Lung microvascular endothelial cell (primary cell): ENCODE measurements around the gene CSAD. TPM values are rescaled to one million over a fixed set of nuclear protein-coding genes. Genes with fewer than 3 reads are reported as not detected.
A peak's percentile ranks its signal among the peaks of the same experiment; 100 is the strongest.
"Not testable (repeated sequence)": the region's sequence is repeated elsewhere in the genome, so short reads cannot be mapped to it uniquely, and the experiment has no call there.

Experiments used
- DNase-seq, 2 donors: peaks; one replicate each; pipeline versions ENCODE4 v3.0.0 to v3.0.0-alpha.2; 2010; ENCODE audit warnings: low read depth in 2 of 2
- total RNA-seq: library from RNA; depleted of rRNA; stranded (reverse); fragments of >200 nt; gene quantifications from 2 replicates; pipeline ENCODE4 v1.2.1, GENCODE V29; 2014

Gene CSAD
- total RNA-seq, 1 donor from 2014 or later: 6.0 TPM

GRCh38 chr12:53180931-53181645, 363 bp upstream of the CSAD start:
- DNase-seq: peak; percentile 86 to 91

- no peak for DNase-seq
These were observed 972 bp downstream of the CSAD start for GRCh38 chr12:53179687-53180219.

- not testable (repeated sequence) for DNase-seq
These were observed 1.9 kb downstream of the CSAD start for GRCh38 chr12:53178803-53179202.

GRCh38 chr12:53177447-53177846, 3.3 kb downstream of the CSAD start:
- DNase-seq: not testable (repeated sequence)

GRCh38 chr12:53176750-53177149, 4.0 kb downstream of the CSAD start:
- DNase-seq: no peak

- peak in 1 of 2 donors; percentile 44 for DNase-seq
These were observed 5.7 kb downstream of the CSAD start for GRCh38 chr12:53174881-53175491.

GRCh38 chr12:53173085-53173715, 7.5 kb downstream of the CSAD start:
- DNase-seq: no peak

GRCh38 chr12:53172352-53172751, 8.4 kb downstream of the CSAD start:
- DNase-seq: no peak

- no peak for DNase-seq
These were observed 8.9 kb downstream of the CSAD start for GRCh38 chr12:53171725-53172329.

- DNase-seq: no peak
These were observed 9.6 kb downstream of the CSAD start for GRCh38 chr12:53170876-53171724.

- DNase-seq: no peak
These were observed 10.5 kb downstream of the CSAD start for GRCh38 chr12:53170215-53170614.

GRCh38 chr12:53169644-53170043, 11.1 kb downstream of the CSAD start:
- no peak for DNase-seq

- DNase-seq: no peak
These were observed 13.9 kb downstream of the CSAD start for GRCh38 chr12:53166837-53167236.

- not testable (repeated sequence) for DNase-seq
These were observed 17.7 kb downstream of the CSAD start for GRCh38 chr12:53163008-53163407.

- DNase-seq: no peak
These were observed 19.4 kb downstream of the CSAD start for GRCh38 chr12:53161119-53161911.

GRCh38 chr12:53160673-53161072, 20.1 kb downstream of the CSAD start:
- no peak for DNase-seq

- DNase-seq: no peak
These were observed 20.7 kb downstream of the CSAD start for GRCh38 chr12:53160000-53160399.

GRCh38 chr12:53159195-53159839, 21.4 kb downstream of the CSAD start:
- peak; percentile 81 to 84 for DNase-seq

GRCh38 chr12:53152390-53152789, 28.3 kb downstream of the CSAD start:
- no peak for DNase-seq

GRCh38 chr12:53151039-53151438, 29.7 kb downstream of the CSAD start:
- DNase-seq: no peak
